Esophagus muscularis mucosa (tissue), 4 donors: Measurements from ENCODE around the gene SPDYE4. TPM values are rescaled to one million over a fixed set of nuclear protein-coding genes. Genes with fewer than 3 reads are reported as not detected.

Experiments
- DNase-seq: peaks from one replicate; pipeline ENCODE4 v3.0.0-alpha.2; 2017; ENCODE audit errors: extremely low spot score
- H3K27ac ChIP-seq, 4 donors: fragments of 200-600 bp; sonication (generic); replicated peaks in 1 of 4; 1 replicate in 3 of 4; 2 replicates in 1 of 4; pipeline ENCODE4 v1.5.1; 2016 to 2019; ENCODE audit warnings: mild to moderate bottlenecking in 1 of 4
- H3K27me3 ChIP-seq, 4 donors: fragments of 200-600 bp; sonication (generic); one replicate each; pipeline versions ENCODE4 v1.5.1 to v1.6.0; 2016 to 2019
- H3K36me3 ChIP-seq, 4 donors: fragments of 200-600 bp; sonication (generic); one replicate each; pipeline ENCODE4 v1.5.1; 2016 to 2019
- H3K4me1 ChIP-seq, 4 donors: fragments of 200-600 bp; sonication (generic); one replicate each; pipeline ENCODE4 v1.5.1; 2016 to 2019
- H3K4me3 ChIP-seq, 4 donors: fragments of 200-600 bp; sonication (generic); 1 replicate in 2 of 4; 2 replicates in 2 of 4; pipeline ENCODE4 v1.5.1; 2016 to 2019; ENCODE audit warnings: mild to moderate bottlenecking in 4 of 4, moderate library complexity in 1 of 4
- H3K9me3 ChIP-seq, 4 donors: fragments of 200-600 bp; sonication (generic); 1 replicate in 3 of 4; 2 replicates in 1 of 4; pipeline ENCODE4 v1.5.1; 2016 to 2019
- CTCF ChIP-seq, 3 experiments: fragments of 200-600 bp in 2 of 3; fragments of 450-650 bp in 1 of 3; sonication (generic) in 2 of 3; IDR thresholded peaks; one replicate each; pipeline ENCODE4 v1.5.1; 2017 to 2019; ENCODE audit warnings: antibody characterized with exemption in 3 of 3, mild to moderate bottlenecking in 2 of 3, moderate library complexity in 1 of 3
- EP300 ChIP-seq: sonication (generic); formaldehyde crosslinking; IDR thresholded peaks from one replicate; pipeline ENCODE4 v1.6.1; 2017; ENCODE audit warnings: antibody characterized with exemption
- POLR2A ChIP-seq: fragments of 450-650 bp; IDR thresholded peaks from one replicate; pipeline ENCODE4 v1.6.1; 2017; ENCODE audit warnings: antibody characterized with exemption, moderate library complexity, mild to moderate bottlenecking, low read depth
- POLR2AphosphoS5 ChIP-seq, 2 donors: sonication (generic); formaldehyde crosslinking; IDR thresholded peaks; one replicate each; pipeline ENCODE4 v1.6.1; 2017; ENCODE audit warnings: antibody characterized with exemption in 2 of 2
- WGBS: methylation state at CpG from one replicate; pipeline ENCODE4 v1.1.5; 2018; 5-methylcytosine and 5-hydroxymethylcytosine counted together
- intact Hi-C: fragments of 100-400 bp; cut with DNase I; formaldehyde crosslinking; loops from one replicate; pipeline ENCODE4 v1.15.1; 2023
- total RNA-seq, 4 donors: library from RNA; depleted of rRNA; stranded (reverse); fragments of >200 nt; gene quantifications; one replicate each; pipeline versions ENCODE4 v1.1.0 to v1.2.1, GENCODE V29; 2016

SPDYE4 gene
- total RNA-seq, 4 donors from 2014 or later, result not detected

GRCh38 chr17:8747742-8748141 is 10.6 kb downstream of the SPDYE4 start:
- intact Hi-C loops, result loop anchor here (2.0 kb wide), 2 partner anchors 173 to 337 kb away; no protein-coding TSS in a partner anchor
- 83% methylated on average over 3 of the region's 3 CpGs for WGBS
- Histone ChIP-seq H3K27me3 (no peaks in the 10 kb centered on the region), H3K27ac (no peak overlapping the region), H3K4me1 (peaks cover 4 to 18% (median 17%) of the 10 kb centered on the region in 4 donors), H3K9me3 (no peaks in the 10 kb centered on the region), H3K36me3 (no peaks in the 10 kb centered on the region), H3K4me3 (no peak overlapping the region)
- DNase-seq, result no peak
- TF ChIP-seq POLR2AphosphoS5 (IDR thresholded peaks at IDR 0.05), result no peak
- no peak for TF ChIP-seq POLR2A
- no peak for TF ChIP-seq CTCF (IDR thresholded peaks at IDR 0.05)
- no peak for TF ChIP-seq EP300

- Histone ChIP-seq H3K27me3 (no peaks in the 10 kb centered on the region), H3K9me3 (no peaks in the 10 kb centered on the region), H3K4me3 (peak overlapping the region; percentile 67 to 76 (median 72)), H3K27ac (peak overlapping the region in 1 of 4 donors; percentile 51), H3K36me3 (no peaks in the 10 kb centered on the region), H3K4me1 (peaks cover 4 to 18% (median 17%) of the 10 kb centered on the region in 4 donors)
- TF ChIP-seq POLR2A (no peak), EP300 (no peak), POLR2AphosphoS5 (IDR thresholded peaks at IDR 0.05) (no peak), CTCF (IDR thresholded peaks at IDR 0.05) (no peak)
- WGBS, result 19% methylated on average over 9 of the region's 9 CpGs
- intact Hi-C loops, result loop anchor here (2.0 kb wide), 2 partner anchors 172 to 336 kb away; no protein-coding TSS in a partner anchor
- DNase-seq, result no peak
Measured at GRCh38 chr17:8746501-8747236, 11.7 kb downstream of the SPDYE4 start.

GRCh38 chr17:8745586-8746500 is 12.5 kb downstream of the SPDYE4 start:
- Histone ChIP-seq H3K4me1 (peaks cover 4 to 18% (median 17%) of the 10 kb centered on the region in 4 donors), H3K27ac (peak overlapping the region in 3 of 4 donors; percentile 9 to 51 (median 48)), H3K27me3 (peaks cover 0 to 4% (median 0%) of the 10 kb centered on the region in 4 donors), H3K36me3 (no peaks in the 10 kb centered on the region), H3K4me3 (peak overlapping the region; percentile 67 to 76 (median 72)), H3K9me3 (no peaks in the 10 kb centered on the region)
- TF ChIP-seq POLR2AphosphoS5 (IDR thresholded peaks at IDR 0.05), result no peak
- TF ChIP-seq POLR2A, result no peak
- TF ChIP-seq EP300, result no peak
- TF ChIP-seq CTCF (IDR thresholded peaks at IDR 0.05), result peak; percentile 81 to 99 (median 98)
- intact Hi-C loops, result loop anchor here (2.0 kb wide), 2 partner anchors 171 to 335 kb away; no protein-coding TSS in a partner anchor
- WGBS, result 6% methylated on average over 34 of the region's 70 CpGs
- no peak for DNase-seq

- Histone ChIP-seq H3K9me3 (no peaks in the 10 kb centered on the region), H3K36me3 (no peaks in the 10 kb centered on the region), H3K4me3 (no peak overlapping the region), H3K27me3 (peaks cover 0 to 9% (median 0%) of the 10 kb centered on the region in 4 donors), H3K4me1 (peaks cover 4 to 18% (median 17%) of the 10 kb centered on the region in 4 donors), H3K27ac (no peak overlapping the region)
- intact Hi-C loops, result no loop called here
- WGBS, result 62% methylated on average over 12 of the region's 15 CpGs
- no peak for DNase-seq
- TF ChIP-seq EP300, result no peak
- TF ChIP-seq POLR2AphosphoS5 (IDR thresholded peaks at IDR 0.05), result no peak
- no peak for TF ChIP-seq CTCF (IDR thresholded peaks at IDR 0.05)
- TF ChIP-seq POLR2A, result no peak
Measured at GRCh38 chr17:8744086-8744785, 14.1 kb downstream of the SPDYE4 start.
